ENCODE measurements around the gene TMPRSS5.
"Not testable (repeated sequence)": the region's sequence is repeated elsewhere in the genome, so short reads cannot be mapped to it uniquely, and the experiment has no call there.

The TMPRSS5 gene

GRCh38 chr11:113677685-113678084 is 28.4 kb downstream of the TMPRSS5 start:
- H3K4me3 ChIP-seq (ENCODE audit: low read length): no peak overlapping the region
- peaks cover 11% of the 10 kb centered on the region for H3K4me1 ChIP-seq (ENCODE audit: control insufficient read depth, low read depth, low read length)
- H3K36me3 ChIP-seq (ENCODE audit: control insufficient read depth, low read depth, low read length): no peaks in the 10 kb centered on the region
- H3K9ac ChIP-seq (ENCODE audit: low read length): no peak overlapping the region
- no peaks in the 10 kb centered on the region for H3K9me3 ChIP-seq (ENCODE audit: control insufficient read depth, low read depth, low read length)
- no peaks in the 10 kb centered on the region for H3K27me3 ChIP-seq (ENCODE audit: control insufficient read depth, insufficient read depth, low read length)
- H3K27ac ChIP-seq (ENCODE audit: low read length): no peak overlapping the region

- Histone ChIP-seq H3K9ac (ENCODE audit: low read length) (no peak overlapping the region), H3K27ac (ENCODE audit: low read length) (no peak overlapping the region), H3K9me3 (ENCODE audit: control insufficient read depth, low read depth, low read length) (no peaks in the 10 kb centered on the region), H3K27me3 (ENCODE audit: control insufficient read depth, insufficient read depth, low read length) (no peaks in the 10 kb centered on the region), H3K36me3 (ENCODE audit: control insufficient read depth, low read depth, low read length) (no peaks in the 10 kb centered on the region), H3K4me1 (ENCODE audit: control insufficient read depth, low read depth, low read length) (peaks cover 11% of the 10 kb centered on the region), H3K4me3 (ENCODE audit: low read length) (no peak overlapping the region)
These were observed 30.5 kb downstream of the TMPRSS5 start for GRCh38 chr11:113675565-113675964.

GRCh38 chr11:113675003-113675561 is 31.0 kb downstream of the TMPRSS5 start:
- no peaks in the 10 kb centered on the region for H3K27me3 ChIP-seq (ENCODE audit: control insufficient read depth, insufficient read depth, low read length)
- H3K4me1 ChIP-seq (ENCODE audit: control insufficient read depth, low read depth, low read length): peaks cover 11% of the 10 kb centered on the region
- H3K27ac ChIP-seq (ENCODE audit: low read length): no peak overlapping the region
- no peak overlapping the region for H3K4me3 ChIP-seq (ENCODE audit: low read length)
- H3K9ac ChIP-seq (ENCODE audit: low read length): no peak overlapping the region
- no peaks in the 10 kb centered on the region for H3K9me3 ChIP-seq (ENCODE audit: control insufficient read depth, low read depth, low read length)
- no peaks in the 10 kb centered on the region for H3K36me3 ChIP-seq (ENCODE audit: control insufficient read depth, low read depth, low read length)

GRCh38 chr11:113674397-113674685 is 31.8 kb downstream of the TMPRSS5 start:
- Histone ChIP-seq H3K4me3 (ENCODE audit: low read length) (no peak overlapping the region), H3K9ac (ENCODE audit: low read length) (no peak overlapping the region), H3K9me3 (ENCODE audit: control insufficient read depth, low read depth, low read length) (no peaks in the 10 kb centered on the region), H3K27me3 (ENCODE audit: control insufficient read depth, insufficient read depth, low read length) (no peaks in the 10 kb centered on the region), H3K4me1 (ENCODE audit: control insufficient read depth, low read depth, low read length) (peaks cover 11% of the 10 kb centered on the region), H3K36me3 (ENCODE audit: control insufficient read depth, low read depth, low read length) (no peaks in the 10 kb centered on the region), H3K27ac (ENCODE audit: low read length) (no peak overlapping the region)

GRCh38 chr11:113673550-113674396 is 32.3 kb downstream of the TMPRSS5 start:
- Histone ChIP-seq H3K4me3 (ENCODE audit: low read length) (no peak overlapping the region), H3K9ac (ENCODE audit: low read length) (no peak overlapping the region), H3K4me1 (ENCODE audit: control insufficient read depth, low read depth, low read length) (peaks cover 16% of the 10 kb centered on the region), H3K27me3 (ENCODE audit: control insufficient read depth, insufficient read depth, low read length) (peaks cover under 1% of the 10 kb centered on the region), H3K9me3 (ENCODE audit: control insufficient read depth, low read depth, low read length) (no peaks in the 10 kb centered on the region), H3K27ac (ENCODE audit: low read length) (no peak overlapping the region), H3K36me3 (ENCODE audit: control insufficient read depth, low read depth, low read length) (no peaks in the 10 kb centered on the region)

GRCh38 chr11:113671914-113672313 is 34.2 kb downstream of the TMPRSS5 start:
- not testable (repeated sequence) for H3K27ac ChIP-seq (ENCODE audit: low read length); H3K36me3 ChIP-seq (ENCODE audit: control insufficient read depth, low read depth, low read length); H3K9ac ChIP-seq (ENCODE audit: low read length); H3K9me3 ChIP-seq (ENCODE audit: control insufficient read depth, low read depth, low read length); H3K27me3 ChIP-seq (ENCODE audit: control insufficient read depth, insufficient read depth, low read length); H3K4me3 ChIP-seq (ENCODE audit: low read length)
- H3K4me1 ChIP-seq (ENCODE audit: control insufficient read depth, low read depth, low read length): peaks cover 23% of the 10 kb centered on the region

GRCh38 chr11:113670831-113671215 is 35.3 kb downstream of the TMPRSS5 start:
- Histone ChIP-seq H3K27ac (ENCODE audit: low read length) (no peak overlapping the region), H3K36me3 (ENCODE audit: control insufficient read depth, low read depth, low read length) (no peaks in the 10 kb centered on the region), H3K4me3 (ENCODE audit: low read length) (no peak overlapping the region), H3K9ac (ENCODE audit: low read length) (no peak overlapping the region), H3K27me3 (ENCODE audit: control insufficient read depth, insufficient read depth, low read length) (peaks cover 6% of the 10 kb centered on the region), H3K9me3 (ENCODE audit: control insufficient read depth, low read depth, low read length) (no peaks in the 10 kb centered on the region), H3K4me1 (ENCODE audit: control insufficient read depth, low read depth, low read length) (peaks cover 23% of the 10 kb centered on the region)

GRCh38 chr11:113670149-113670830 is 35.8 kb downstream of the TMPRSS5 start:
- Histone ChIP-seq H3K27ac (ENCODE audit: low read length) (no peak overlapping the region), H3K4me3 (ENCODE audit: low read length) (no peak overlapping the region), H3K27me3 (ENCODE audit: control insufficient read depth, insufficient read depth, low read length) (peaks cover 6% of the 10 kb centered on the region), H3K9me3 (ENCODE audit: control insufficient read depth, low read depth, low read length) (no peaks in the 10 kb centered on the region), H3K36me3 (ENCODE audit: control insufficient read depth, low read depth, low read length) (no peaks in the 10 kb centered on the region), H3K9ac (ENCODE audit: low read length) (no peak overlapping the region), H3K4me1 (ENCODE audit: control insufficient read depth, low read depth, low read length) (peaks cover 23% of the 10 kb centered on the region)

- H3K4me1 ChIP-seq (ENCODE audit: control insufficient read depth, low read depth, low read length): peaks cover 17% of the 10 kb centered on the region
- peaks cover 6% of the 10 kb centered on the region for H3K27me3 ChIP-seq (ENCODE audit: control insufficient read depth, insufficient read depth, low read length)
- no peaks in the 10 kb centered on the region for H3K36me3 ChIP-seq (ENCODE audit: control insufficient read depth, low read depth, low read length)
- no peak overlapping the region for H3K9ac ChIP-seq (ENCODE audit: low read length)
- no peaks in the 10 kb centered on the region for H3K9me3 ChIP-seq (ENCODE audit: control insufficient read depth, low read depth, low read length)
- no peak overlapping the region for H3K27ac ChIP-seq (ENCODE audit: low read length)
- H3K4me3 ChIP-seq (ENCODE audit: low read length): no peak overlapping the region
These were observed 37.9 kb downstream of the TMPRSS5 start for GRCh38 chr11:113668255-113668654.

GRCh38 chr11:113667801-113668200 is 38.3 kb downstream of the TMPRSS5 start:
- Histone ChIP-seq H3K9me3 (ENCODE audit: control insufficient read depth, low read depth, low read length) (no peaks in the 10 kb centered on the region), H3K27ac (ENCODE audit: low read length) (no peak overlapping the region), H3K4me1 (ENCODE audit: control insufficient read depth, low read depth, low read length) (peaks cover 12% of the 10 kb centered on the region), H3K4me3 (ENCODE audit: low read length) (no peak overlapping the region), H3K27me3 (ENCODE audit: control insufficient read depth, insufficient read depth, low read length) (peaks cover 6% of the 10 kb centered on the region), H3K9ac (ENCODE audit: low read length) (no peak overlapping the region), H3K36me3 (ENCODE audit: control insufficient read depth, low read depth, low read length) (no peaks in the 10 kb centered on the region)

GRCh38 chr11:113666584-113666983 is 39.5 kb downstream of the TMPRSS5 start:
- peaks cover 6% of the 10 kb centered on the region for H3K27me3 ChIP-seq (ENCODE audit: control insufficient read depth, insufficient read depth, low read length)

More at GRCh38 chr11:113666584-113666983, 39.5 kb downstream of the TMPRSS5 start:
- no peaks in the 10 kb centered on the region for H3K9me3 ChIP-seq (ENCODE audit: control insufficient read depth, low read depth, low read length)
- H3K9ac ChIP-seq (ENCODE audit: low read length): no peak overlapping the region
- H3K4me3 ChIP-seq (ENCODE audit: low read length): no peak overlapping the region
- peaks cover 12% of the 10 kb centered on the region for H3K4me1 ChIP-seq (ENCODE audit: control insufficient read depth, low read depth, low read length)
- H3K27ac ChIP-seq (ENCODE audit: low read length): no peak overlapping the region
- no peaks in the 10 kb centered on the region for H3K36me3 ChIP-seq (ENCODE audit: control insufficient read depth, low read depth, low read length)

All from iPS-18a (cell line).